NCI-H146 (cell line): Measurements from ENCODE around the gene CREB1.
A peak's percentile ranks its signal among the peaks of the same experiment; 100 is the strongest.
"Not testable (repeated sequence)": the region's sequence is repeated elsewhere in the genome, so short reads cannot be mapped to it uniquely, and the experiment has no call there.

Source experiments
- DNase-seq: peaks from one replicate; lab custom pipeline; 2025; lab: John Stamatoyannopoulos, UW

CREB1 gene

DNA sequence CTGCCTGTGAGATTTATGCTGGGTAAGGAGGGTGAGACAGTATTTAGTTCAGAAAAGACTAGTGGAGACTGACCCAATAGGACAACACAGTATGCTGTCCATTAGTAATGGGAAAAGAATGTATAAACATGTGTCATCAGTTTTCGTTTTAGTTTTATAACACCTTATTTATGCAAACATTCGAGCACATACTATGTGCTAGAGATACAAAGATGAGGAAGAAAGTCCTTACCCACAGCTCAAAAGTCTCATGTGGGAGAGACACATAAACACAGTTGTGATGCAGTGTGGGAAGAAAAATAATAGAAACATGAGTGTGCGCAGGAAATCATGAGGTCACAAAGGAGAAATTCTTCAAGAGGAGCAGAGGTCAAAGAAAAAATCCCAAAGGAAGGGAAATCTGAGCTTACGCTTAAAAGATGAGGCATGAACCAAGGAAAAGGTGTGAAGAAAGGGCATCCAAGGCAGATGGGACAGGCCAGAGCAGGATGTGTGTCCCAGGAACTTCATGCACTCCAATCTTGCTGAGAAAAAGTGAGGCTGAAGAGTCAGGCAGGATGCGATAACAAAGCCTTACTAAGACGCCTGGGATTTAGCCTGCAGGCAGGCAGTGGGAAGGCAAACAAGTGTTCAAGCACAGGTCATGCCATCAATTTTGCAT lies 87.4 kb downstream of the CREB1 start:
- DNase-seq, result no peak

DNA sequence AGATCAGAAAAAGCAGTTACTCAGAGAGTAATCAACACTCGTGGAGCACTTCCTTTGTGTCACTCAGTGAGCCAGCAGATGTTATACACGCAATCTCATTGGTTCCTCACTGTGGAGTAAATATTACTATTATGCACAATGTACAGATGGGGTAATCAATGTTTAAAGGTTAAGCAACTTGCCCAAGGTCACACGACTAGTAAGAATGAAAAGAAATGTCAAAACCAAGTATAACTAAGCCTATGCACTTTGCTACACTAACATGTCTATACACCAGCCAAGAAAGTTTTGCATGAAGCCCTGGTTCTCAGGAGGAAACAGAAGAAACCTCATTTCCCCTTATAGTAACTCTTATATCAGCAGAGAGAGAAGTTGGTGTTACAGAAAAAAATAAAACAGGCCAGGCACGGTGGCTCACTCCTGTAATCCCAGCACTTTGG lies 90.0 kb downstream of the CREB1 start:
- DNase-seq, result no peak

- DNase-seq, result no peak
Observed at GRCh38 chr2:207621501-207622039, 91.8 kb downstream of the CREB1 start.

DNA sequence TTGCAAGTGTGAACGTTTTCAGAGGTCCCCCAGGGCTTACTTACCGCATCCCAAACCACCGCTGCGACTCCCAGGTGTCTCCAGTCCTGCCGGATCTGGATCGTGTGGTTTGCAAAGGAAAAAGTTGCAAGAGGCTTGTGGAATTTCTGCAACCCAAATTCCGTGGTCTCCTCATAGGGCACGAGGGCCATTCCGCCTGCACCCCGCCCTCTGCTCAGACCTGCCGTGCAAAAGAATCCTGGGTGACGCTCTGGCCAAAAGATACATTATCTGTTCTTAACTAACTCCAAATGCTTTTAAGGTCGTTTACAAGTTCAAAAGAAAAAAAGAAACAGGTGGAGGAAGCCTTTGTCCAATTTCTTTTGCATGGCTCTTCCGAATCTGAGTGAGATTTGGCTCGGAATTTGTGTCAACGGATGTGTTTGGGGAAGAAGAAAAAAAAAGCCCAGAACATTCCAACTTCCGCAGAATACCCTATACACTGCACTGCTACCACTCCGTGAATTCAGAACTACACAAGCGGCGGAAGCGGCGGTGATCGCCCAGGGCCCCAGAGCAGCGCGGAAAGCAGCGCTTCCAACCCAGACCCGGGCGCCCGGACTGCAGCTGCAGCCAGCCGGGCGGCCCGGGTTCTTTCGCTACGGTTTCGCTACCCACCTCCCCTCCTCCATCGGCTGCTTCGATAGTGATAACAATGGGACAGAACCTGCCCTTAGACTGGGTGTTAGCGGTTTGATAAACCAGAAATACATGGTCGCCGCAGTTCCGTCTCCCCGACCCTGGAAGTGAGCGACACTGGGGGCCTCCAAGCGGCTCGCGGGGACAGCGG lies 94.6 kb downstream of the CREB1 start:
- peak; percentile 57 for DNase-seq

DNA sequence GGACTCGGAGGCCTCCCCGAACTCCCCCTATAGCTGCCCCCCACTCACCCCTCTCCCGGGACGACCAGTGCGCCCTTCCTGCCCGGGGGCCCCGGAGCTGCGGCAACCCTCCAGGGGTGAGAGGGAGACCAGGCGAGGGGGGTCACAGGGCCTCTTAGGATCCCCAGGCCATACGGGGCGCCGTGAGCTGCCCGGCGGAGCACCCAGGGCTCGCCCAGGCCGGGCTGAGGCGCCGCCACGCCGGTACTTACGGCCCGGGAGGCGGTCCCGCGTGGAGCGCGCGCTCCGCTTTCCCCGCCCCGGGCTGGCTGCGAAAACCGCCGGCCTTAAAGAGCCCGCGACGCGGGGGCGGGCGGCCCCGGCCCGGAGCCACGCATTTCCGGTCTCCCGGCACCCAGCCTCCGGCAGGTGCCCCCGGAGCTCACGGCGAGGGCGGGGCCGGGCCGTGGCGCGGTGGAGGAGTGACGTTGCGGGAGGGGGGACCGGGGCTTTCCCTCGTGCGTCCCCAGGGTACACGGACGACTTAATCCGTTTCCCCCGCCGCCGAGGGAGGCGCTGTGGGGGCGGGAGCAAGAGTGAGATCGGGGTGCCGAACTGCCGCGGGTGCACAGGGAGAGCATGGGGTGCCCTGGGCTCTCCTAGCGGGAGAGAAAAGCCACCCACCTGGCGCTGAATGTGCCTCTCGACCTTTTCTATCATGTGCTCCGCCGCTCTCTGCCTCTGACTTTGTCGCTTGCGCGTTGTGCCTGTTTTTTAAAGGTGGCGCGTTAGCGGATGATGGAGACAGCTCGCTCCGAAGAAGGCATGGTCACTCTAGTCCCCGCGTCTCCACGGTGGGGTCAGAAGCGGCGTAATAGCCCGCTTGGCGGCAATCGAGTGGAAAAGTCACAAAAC lies 95.5 kb downstream of the CREB1 start, which contains the start of gene METTL21A:
METTL21A (minus strand) TSS at position 381 of the 894 bp plus-strand sequence. CDS start 1,019 bp downstream, outside the sequence.
- DNase-seq, result peak; percentile 87

- no peak for DNase-seq
Observed at GRCh38 chr2:207629553-207629952, 99.8 kb downstream of the CREB1 start.

GRCh38 chr2:207630491-207630890 lies 100.7 kb downstream of the CREB1 start:
- DNase-seq, result no peak

DNA sequence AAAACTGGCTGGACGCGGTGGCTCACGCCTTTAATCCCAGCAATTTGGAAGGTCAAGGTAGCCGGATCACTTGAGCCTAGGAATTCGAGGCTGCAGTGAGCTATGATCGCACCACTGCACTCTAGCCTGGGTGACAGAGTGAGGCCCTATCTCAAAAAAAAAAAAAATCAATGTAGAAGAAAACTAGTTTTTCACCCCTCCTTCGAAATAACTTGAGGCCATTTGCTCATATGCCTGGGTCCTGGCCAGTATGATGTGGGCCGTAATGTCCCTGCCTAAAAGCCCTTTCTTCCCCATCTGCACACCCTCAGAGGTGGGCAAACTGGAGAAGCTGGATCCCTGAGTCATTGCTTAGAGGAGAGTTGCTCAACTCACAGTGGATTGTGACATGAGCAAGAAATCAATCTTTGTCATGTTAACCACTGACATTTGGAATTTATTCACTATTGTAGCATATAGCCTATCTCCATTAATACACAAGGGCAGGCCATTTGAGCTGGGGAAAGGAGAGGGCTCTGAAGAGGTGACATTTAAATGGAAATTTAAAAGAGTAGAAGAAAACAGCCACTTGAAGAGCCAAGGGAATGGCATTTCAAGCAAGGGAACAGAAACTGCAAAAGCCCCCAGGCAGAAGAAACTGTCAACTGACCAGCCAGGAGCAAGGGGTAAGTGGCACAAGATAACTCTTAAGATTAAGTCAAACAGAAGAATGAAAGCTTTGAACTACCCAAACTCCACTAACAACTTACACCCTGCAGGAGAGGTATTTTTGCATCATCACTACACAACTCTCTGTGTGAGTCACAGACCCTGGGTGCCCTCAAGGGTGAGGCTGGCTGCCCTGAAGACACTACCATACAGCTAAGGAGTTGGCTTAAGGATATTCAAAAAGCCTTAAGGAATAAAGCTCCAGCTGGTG lies 103.1 kb downstream of the CREB1 start:
- DNase-seq, result no peak

GRCh38 chr2:207633686-207634085 lies 103.9 kb downstream of the CREB1 start:
- DNase-seq, result no peak

- no peak for DNase-seq
Observed at GRCh38 chr2:207635468-207636200, 105.9 kb downstream of the CREB1 start.

DNA sequence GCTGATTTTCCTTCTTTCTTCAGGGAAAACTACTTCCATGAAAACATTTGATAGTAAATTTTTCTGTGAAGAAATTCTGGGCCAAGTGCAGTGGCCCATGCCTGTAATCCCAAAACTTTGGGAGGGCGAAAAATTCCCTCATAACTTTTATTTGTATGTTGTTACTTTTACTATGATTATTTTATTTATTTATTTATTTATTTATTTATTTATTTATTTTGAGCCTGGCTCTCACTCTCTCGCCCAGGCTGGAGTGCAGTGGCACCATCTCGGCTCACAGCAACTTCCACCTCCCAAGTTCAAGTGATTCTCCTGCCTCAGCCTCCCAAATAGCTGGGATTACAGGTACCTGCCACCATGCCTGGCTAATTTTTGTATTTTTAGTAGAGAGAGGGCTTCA lies 109.5 kb downstream of the CREB1 start:
- not testable (repeated sequence) for DNase-seq

- DNase-seq, result no peak
Observed at GRCh38 chr2:207640160-207640559, 110.4 kb downstream of the CREB1 start.

DNA sequence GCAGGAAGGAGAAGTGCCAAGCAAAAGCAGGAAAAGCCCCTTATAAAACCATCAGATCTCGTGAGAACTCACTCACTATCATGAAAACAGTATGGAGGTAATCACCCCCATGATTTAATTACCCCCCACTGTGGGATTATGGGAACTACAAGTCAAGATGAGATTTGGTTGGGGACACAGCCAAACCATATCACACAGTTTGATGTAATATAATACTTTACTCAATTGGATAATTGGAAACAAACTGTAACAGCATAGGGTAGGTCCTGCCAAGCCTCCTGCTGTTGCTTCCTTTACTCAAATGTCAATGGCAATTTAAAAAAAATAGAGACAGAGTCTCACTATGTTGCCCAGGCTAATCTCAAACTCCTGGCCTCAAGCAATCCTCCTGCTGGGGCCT lies 110.9 kb downstream of the CREB1 start:
- no peak for DNase-seq

DNA sequence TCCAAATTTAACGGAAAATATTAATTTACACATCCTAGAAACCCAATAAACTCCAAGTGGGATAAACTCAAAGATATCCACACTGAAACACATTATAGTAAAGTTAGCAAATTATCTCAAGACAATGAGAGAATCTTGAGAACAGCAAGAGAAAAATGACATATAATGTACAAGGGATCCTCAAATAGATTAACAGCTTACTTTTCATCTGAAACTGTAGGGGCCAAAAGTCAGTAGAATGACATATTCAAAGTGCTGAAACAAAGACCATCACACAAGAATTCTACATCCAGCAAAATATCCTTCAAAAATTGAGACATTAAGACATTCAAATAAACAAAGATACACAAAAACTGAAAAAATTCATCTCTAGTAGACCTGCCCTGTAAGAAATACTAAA lies 114.1 kb downstream of the CREB1 start:
- no peak for DNase-seq

DNA sequence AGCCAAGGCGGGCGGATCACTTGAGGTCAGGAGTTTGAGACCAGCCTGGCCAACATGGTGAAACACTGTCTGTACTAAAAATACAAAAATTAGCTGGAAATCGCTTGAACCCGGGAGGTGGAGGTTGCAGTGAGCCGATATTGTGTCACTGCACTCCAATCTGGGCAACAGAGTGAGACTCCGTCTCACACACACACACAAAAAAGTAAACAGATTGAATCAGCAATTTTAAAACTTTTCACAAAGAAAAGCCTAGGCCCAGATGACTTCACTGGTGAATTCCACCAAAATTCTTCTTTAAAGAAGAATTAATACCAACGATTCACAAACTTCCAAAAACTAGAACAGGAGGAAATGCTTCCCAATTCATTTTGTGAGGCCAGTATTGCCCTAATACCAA lies 116.8 kb downstream of the CREB1 start:
- DNase-seq, result not testable (repeated sequence)
